GM19043 (cell line): Measurements from ENCODE around the gene MRPL11.

ENCODE experiments used
- ATAC-seq: cut with Tn5 transposase; IDR thresholded peaks from one replicate; pipeline ENCODE4 v1.9.1; 2021; ENCODE audit warnings: low read depth; ENCODE audit not compliant: unreplicated experiment

The MRPL11 gene

GRCh38 chr11:66438504-66439466, at the start of gene MRPL11:
Gene MRPL11 (minus strand): TSS chr11:66438848. CDS start chr11:66438754, 94 bp downstream.
- peak; percentile 83 for ATAC-seq

DNA sequence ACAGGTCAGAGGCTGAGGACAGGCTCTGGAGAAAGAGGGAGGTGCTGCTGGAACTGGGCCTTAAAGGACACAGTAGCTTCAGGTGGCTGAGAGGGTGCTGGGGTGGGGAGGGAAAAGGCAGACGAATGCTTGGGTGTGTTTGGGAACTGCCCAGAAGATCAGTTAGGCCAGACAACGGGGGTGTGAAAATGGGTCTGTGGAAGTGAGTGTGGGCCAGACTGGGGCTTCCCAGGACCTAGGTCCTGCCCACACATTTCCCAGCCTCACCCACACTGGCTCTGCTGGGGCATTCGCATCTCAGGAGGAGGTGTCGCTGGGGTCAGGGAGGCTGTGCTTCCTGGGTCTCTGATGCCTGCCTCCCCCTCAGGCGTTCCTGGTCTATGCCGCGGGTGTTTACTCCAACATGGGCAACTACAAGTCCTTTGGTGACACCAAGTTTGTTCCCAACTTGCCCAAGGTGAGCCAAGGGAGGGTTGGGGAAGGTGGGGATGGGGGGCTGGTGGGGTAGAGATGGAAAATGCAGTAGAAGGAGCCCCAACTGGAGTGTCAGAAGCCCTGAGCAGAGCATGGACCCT, 46.2 kb upstream of the MRPL11 start:
- no peak for ATAC-seq

DNA sequence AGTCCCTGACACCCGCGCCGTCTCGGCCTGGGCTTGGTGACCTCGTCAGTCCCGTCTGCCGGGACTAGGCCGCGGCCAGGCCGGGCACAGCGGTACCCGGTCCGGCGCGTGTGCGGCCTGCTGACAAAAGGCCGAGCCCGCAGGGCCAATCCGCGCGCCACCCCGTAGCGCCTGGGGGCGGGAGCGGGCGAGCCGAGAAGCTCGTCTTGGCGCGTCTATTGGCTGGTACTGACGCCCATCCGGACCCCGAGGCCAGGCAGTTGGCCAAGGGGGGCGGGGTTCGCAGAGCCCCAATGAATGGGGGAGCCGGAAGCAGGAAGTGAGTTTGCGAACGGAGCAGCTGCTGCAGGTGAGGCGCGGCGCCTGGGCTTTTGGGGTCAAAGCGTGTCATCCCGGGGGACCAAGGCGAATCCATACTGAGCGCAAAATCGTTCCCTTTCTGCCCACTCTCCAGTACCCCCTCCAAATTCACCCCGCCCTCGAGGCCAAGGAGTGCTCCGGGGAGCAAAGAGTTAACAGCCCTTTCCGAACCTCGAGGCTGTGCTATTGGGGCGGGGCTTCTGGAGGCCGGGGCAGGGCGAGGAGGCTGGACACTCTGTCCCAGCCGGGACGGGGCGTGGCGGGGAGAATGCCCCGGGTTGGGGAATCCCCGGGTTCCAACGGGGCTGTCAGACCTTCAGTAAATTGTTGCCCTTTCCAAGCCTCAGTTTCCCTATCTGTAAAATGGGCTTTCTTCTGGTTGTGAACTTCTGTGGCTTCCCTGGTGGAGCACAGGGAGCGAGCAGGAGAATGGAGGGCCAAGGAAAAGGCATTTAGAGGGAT, 41.7 kb upstream of the MRPL11 start, which contains the start of gene DPP3:
Gene DPP3 (plus strand): TSS at position 318 of the 822 bp plus-strand sequence. CDS start 1,767 bp downstream, outside the sequence.
- peak; percentile 82 for ATAC-seq

DNA sequence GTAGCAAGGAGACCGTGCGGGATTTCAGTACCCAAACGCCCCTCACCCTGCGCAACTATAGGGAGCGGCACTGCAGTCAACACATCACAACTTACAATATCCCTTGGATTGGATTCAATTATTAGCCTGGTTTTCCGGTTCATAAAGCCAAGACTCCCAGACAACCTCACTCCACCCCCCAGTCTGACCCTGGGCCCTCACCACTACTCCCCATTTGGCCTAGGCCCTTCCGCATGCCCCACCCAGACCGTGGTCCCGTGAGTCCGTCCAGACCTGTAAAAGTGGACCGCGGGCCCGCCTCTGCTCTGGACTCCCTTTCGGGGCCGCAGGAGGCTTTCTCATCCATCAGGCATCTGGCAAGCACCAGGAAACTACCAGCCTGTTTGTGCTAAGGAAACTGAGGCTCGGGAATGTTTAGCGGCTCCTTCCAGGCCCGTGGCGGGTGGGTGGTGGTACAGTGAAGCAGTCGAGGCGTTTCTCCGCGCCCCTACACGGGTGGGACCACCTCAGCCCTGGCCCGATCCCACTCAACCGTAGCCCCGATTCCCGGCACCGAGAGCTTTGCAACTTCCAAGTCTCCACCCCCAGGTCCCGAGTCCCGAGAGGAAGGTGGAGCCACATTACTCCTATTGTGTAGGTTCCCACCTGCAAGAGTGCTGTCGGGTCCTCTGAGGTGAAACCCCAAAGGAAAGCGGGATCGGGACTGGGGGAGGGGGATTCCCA, 40.9 kb upstream of the MRPL11 start:
- ATAC-seq: peak; percentile 5

DNA sequence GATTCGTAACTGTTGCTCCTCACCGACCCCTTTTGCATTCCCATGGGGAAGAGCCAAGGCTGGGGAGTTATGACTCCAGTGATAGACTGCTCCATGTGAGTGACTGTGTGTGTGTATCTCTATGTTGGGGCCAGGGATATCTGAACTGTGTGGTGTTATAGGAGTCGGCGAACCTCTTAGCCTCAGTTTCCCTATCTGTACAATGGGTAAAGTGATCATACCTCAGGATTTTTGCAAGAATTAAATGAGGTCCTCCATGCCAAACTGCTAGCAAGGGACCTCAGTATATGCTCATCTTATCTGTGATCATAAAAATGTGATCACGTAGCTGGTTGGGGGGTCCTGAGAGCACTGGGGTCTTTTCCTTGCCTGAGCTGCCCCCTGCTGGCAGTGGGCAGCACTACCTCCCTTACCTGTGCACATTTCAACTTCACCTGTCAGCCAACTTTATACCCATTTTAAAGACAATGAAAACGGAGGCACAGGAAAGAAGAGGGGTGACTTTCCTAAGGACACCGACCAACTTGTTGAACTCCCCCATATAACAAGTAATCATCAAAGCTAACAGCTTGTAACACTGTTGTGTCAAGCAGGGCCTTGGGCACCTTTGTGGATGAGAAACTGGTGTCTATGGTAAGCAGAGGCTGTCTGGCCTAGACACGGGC, 40.2 kb upstream of the MRPL11 start:
- no peak for ATAC-seq

GRCh38 chr11:66477263-66478201, 38.9 kb upstream of the MRPL11 start:
- ATAC-seq: no peak

- ATAC-seq: no peak
These were observed 38.2 kb upstream of the MRPL11 start for GRCh38 chr11:66476841-66477251.

- no peak for ATAC-seq
These were observed 37.7 kb upstream of the MRPL11 start for GRCh38 chr11:66476173-66476840.

- ATAC-seq: no peak
These were observed 36.9 kb upstream of the MRPL11 start for GRCh38 chr11:66475349-66476172.

- no peak for ATAC-seq
These were observed 35.2 kb upstream of the MRPL11 start for GRCh38 chr11:66473608-66474515.

DNA sequence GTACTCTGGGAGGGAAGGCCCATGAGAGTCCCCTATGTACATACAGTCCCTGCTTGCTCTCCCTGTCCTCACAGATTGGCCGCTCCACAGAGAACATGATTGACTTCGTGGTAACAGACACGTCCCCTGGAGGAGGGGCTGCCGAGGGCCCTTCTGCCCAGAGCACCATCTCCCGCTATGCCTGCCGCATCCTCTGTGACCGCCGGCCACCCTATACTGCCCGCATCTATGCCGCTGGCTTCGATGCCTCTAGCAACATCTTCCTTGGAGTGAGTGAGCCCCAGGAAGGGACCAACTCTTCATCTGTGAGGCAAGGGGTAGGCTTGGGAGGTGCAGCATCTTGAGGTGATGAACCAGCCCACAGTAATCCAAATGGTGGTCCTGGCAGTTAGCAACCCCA, 34.5 kb upstream of the MRPL11 start:
- no peak for ATAC-seq

DNA sequence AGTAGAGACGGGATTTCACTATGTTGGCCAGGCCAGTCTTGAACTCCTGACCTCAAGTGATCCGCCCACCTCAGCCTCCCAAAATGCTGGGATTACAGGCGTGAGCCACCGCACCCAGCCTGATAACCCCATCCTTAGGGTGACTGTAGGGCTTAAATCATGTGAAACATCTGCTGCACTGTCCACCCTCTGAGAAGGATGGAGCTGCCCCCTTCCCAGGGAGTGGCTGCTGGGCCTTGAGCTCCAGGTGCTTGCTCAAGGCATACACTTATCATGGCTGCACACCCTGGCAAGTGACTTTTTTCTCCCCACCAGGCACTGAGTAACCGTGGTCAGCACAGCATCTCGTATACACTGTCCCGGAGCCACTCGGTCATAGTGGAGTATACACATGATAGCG, 33.4 kb upstream of the MRPL11 start:
- ATAC-seq: no peak

GRCh38 chr11:66471142-66471541, 32.5 kb upstream of the MRPL11 start:
- ATAC-seq: no peak

GRCh38 chr11:66470015-66470414, 31.4 kb upstream of the MRPL11 start:
- ATAC-seq: no peak

- ATAC-seq: no peak
These were observed 30.8 kb upstream of the MRPL11 start for GRCh38 chr11:66469441-66469840.

DNA sequence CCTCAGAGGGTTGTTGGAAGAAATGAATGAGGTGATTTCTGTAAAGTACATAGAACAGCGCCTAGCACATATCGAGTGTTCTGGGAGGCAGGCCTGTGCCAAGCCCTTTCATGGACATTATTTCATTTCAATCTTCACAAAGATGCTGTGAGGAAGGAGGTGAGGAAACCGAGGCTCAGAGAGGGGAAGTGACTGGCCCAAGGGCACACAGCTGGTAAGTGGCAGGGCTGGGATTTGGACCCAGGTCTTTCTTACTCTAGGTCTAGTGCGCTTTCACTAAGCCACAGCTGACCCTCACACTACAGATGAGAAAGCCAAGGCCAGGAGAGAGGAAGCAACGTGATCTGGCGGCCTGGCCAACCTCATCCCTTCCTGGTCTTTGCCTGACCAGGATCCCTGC, 30.0 kb upstream of the MRPL11 start:
- ATAC-seq: no peak
